ENCODE measurements around the gene GNAT1. TPM values are rescaled to one million over a fixed set of nuclear protein-coding genes. Genes with fewer than 3 reads are reported as not detected.
"Not testable (repeated sequence)": the region's sequence is repeated elsewhere in the genome, so short reads cannot be mapped to it uniquely, and the experiment has no call there.

Gene GNAT1
- total RNA-seq, 1 donor from 2014 or later, result not detected

DNA sequence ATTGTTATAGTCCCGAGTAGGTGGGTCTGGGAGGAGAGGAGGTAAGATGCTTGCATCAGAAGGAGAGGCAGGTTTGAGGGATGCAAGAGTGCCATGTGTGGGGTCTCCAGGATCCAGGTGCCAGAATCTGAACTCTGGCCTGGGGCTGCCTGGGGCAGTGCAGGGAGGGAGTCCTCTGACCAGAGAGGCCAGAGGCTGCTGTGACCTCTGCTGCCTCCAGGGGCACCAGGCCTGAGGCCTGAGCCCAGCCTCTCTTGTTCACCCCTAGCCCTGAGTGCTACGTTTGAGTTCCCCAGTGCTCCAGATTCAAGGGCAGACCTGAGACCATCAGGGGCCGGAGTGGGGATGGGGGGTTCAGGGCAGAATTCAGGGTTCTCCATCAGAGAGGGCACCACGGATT is 21.1 kb downstream of the GNAT1 start:
- intact Hi-C loops (cut with DNase I), result no loop called here
- DNase-seq (ENCODE audit: low spot score), result no peak

DNA sequence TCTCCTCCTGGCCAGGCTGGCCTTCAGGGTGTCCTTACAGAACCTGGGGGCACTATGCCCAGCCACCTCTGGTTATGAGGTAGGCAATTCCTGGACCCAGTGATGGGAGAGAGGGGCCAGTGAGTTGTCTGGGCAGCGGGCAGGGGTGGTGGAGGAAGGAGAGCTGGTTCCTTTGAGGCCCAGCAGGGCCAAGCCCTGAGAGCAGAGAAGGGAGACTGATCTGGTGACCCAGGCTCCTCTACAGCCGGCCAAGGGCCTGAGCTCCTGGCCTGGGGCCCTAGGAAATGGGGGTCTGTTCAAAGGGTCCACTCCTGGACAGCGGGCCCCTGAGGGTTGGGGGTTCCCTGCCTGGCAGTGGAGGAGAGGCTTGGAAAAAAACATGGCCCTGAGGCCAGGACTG is 21.6 kb downstream of the GNAT1 start:
- DNase-seq (ENCODE audit: low spot score), result no peak
- intact Hi-C loops (cut with DNase I), result no loop called here

DNA sequence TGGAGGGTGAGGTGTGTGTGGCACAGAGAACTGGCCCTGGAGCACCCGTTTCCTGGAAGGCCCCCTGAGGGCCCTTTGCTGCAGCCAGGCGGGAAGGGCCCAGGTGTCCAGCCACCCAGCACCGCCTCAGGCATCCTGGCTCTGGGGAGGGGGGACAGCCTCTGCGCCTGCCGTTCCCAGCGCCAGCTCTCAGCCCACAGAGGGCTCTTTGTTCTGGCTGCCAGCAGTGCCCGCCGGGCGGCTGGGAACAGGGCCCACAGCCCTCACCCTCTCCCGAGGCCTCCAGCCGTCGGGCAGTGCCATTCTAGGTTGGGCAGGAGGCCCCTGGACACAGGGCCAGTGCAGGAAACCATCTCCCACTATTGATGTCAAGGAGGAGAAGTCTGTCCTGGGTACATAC is 22.0 kb downstream of the GNAT1 start:
- intact Hi-C loops (cut with DNase I), result no loop called here
- no peak for DNase-seq (ENCODE audit: low spot score)

DNA sequence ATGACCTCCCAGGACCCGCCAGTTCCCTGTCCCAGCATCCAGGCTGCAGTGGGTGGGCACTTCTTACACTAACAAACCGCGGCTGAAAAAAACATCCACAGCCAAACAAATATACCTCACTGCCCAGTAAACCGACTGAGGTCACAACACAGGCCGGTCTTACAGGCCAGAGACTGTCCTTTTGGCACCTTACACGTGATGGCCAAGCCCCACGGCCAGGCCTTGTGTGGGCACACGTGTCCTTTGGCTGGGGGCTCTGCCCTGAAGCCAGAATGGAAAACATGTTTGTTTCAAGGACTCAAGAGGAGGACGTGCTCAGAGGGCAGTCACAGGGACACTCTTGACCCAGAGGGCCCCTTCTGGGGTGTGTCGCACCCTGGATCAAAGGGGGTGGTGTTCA is 23.4 kb downstream of the GNAT1 start:
- intact Hi-C loops (cut with DNase I), result no loop called here

DNA sequence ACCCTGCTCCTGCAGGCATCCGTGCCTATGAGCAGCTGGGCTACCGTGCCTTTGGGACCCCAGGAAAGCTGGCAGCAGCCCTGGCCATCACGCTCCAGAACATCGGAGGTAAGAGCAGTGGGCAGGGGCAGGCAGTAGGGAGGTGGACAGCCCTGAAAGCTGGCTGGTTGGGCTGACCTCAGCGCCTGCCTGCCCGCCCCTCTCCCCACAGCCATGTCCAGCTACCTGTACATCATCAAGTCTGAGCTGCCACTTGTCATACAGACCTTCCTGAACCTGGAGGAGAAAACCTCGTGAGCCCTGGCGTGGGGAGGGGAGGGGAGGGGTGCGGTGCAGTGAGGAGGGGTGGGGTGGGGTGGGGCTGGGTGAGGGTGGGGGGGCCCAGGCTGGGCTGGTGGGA is 24.1 kb downstream of the GNAT1 start:
- no peak for DNase-seq (ENCODE audit: low spot score)
- intact Hi-C loops (cut with DNase I), result no loop called here

More for the DNA sequence above, 23.4 kb downstream of the GNAT1 start:
- no peak for DNase-seq (ENCODE audit: low spot score)

DNA sequence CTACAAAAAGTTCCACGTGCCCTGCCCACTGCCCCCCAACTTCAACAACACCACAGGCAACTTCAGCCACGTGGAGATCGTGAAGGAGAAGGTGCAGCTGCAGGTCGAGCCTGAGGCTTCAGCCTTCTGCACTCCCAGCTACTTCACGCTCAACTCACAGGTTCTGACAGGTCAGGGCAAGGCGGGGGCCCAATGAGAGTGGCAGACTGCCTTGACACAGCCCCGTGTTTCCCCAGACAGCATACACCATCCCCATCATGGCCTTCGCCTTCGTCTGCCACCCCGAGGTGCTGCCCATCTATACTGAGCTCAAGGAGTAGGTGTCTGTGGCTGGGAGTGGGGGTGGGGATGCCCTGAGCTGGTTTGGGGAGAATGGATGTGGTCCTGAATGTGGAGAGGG is 26.3 kb downstream of the GNAT1 start:
- DNase-seq (ENCODE audit: low spot score), result no peak
- intact Hi-C loops (cut with DNase I), result no loop called here

DNA sequence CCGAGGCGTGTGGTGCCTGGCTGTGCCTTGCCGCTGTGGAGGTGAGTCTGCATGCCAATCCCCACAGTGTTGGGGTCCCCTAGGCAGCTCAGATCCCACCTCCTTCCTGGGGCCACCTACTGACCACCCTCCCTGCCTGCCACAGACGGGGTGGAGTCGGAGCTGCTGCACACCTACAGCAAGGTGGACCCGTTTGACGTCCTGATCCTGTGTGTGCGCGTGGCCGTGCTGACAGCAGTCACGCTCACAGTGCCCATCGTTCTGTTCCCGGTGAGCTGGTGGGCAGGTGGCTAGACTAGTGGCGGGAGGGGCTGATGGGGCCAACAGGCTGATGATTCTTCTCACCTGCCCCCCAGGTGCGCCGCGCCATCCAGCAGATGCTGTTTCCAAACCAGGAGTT is 27.0 kb downstream of the GNAT1 start:
- intact Hi-C loops (cut with DNase I), result no loop called here
- no peak for DNase-seq (ENCODE audit: low spot score)

DNA sequence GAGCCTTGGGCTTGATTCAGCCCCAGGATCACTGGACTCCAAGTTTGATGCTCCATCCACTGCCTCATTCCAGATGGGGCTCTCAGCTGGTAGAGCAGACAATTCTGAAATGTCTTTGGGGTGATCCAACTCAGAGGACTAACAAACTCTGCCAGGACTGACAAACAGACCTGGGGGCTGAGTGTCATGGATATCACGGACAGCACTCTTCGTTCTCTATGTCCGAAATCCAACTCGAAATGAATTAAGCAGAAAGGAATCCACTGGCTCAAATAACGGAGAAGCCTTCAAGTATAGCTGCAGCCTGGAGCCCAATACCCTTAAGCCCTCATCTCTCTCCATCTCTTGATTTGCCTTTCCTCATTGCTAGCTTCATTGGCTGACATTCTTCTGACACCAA is 27.9 kb downstream of the GNAT1 start:
- intact Hi-C loops (cut with DNase I), result no loop called here
- no peak for DNase-seq (ENCODE audit: low spot score)

DNA sequence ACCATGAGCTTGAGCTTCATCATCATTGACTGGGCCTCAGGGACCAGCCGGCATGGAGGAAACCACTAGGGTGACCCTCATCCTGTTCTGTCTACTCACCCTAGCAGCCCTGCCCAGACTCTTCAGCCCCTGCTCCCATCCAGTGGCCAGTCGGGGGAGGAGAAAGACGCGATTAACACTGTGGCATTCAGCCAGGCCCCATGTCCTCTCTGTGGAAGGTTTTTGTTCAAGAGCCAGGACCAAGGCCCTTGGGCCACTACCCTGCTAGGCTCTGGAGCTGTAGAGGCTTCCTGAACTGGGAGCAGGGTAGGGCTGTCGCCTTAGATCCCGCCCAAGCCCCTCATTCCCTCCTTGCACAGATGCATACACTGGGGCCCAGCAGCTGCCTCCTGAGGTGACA is 28.7 kb downstream of the GNAT1 start:
- intact Hi-C loops (cut with DNase I), result no loop called here
- DNase-seq (ENCODE audit: low spot score), result no peak

DNA sequence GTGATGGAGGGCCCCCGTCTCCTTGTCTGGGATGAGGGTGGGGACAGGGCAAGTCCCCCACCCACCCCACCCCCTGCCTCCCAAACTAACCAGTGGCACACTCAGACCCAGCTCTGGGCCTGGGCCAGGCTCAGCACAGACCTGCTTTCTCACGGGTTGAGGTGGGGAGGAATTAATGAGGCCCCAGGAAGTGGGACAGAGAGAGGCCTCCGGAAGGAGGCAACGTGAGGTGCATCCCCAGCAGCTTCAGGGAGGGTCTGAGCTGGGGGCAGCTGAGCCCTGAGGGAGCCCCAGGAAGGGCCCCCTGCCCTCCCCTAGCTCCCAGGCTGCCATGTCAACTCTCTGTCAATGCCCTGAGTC is 29.6 kb downstream of the GNAT1 start:
- intact Hi-C loops (cut with DNase I), result no loop called here
- DNase-seq (ENCODE audit: low spot score), result no peak

DNA sequence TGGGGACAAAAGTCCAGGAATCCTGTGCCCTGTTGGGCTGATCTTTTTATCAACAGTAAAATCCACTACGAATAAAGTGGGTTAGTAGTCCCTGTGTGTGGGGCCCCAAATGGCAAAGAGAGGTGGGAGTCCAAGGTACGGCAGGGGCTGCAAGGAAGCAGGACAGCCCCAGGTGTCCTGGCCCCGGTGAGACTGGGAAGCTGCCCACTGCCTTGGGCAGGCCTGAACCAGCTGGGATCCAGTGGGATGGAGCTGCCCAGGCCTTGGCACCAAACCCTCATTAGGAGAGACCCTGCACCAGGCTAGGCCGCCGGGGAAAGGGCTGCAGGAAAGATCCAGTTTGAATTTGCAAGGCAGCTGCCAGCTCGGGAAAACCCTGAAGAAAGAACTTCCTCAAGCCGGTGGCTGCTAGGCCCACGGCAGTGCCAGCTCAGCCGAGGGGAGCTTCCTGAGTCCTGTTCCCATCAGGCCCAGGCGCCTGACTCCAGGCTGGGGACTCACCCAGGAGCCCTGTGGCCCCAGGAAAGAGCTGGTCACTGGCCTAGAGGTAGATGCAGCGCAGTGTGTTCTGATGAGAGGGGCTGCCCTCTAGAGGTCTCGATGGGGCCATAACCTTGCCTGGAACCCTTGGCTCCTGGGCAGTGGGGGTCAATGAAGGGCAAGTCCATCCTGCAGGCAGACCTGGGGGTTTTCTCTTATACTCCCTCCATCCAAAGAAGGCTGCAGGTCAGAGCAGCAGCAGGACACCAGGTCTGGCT is 30.2 kb downstream of the GNAT1 start:
- intact Hi-C loops (cut with DNase I), result no loop called here
- no peak for DNase-seq (ENCODE audit: low spot score)

DNA sequence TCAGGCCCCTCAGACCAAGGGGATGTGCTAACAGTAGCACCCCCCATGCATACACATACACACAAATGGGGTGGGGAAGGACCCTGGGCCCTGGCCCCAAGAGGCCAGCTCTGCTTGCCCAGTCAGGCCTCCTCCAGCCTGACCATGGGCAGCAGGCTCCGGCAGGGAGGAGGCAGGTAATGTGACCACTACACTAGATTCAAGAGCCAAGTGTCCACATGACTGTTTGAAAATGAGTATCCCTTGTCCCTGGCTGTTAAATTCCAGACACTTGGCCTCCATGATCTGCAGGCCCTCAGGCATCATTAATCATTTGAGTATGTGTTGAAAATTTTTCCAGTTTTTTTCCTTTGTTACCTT is 30.7 kb downstream of the GNAT1 start:
- intact Hi-C loops (cut with DNase I), result no loop called here
- no peak for DNase-seq (ENCODE audit: low spot score)

DNA sequence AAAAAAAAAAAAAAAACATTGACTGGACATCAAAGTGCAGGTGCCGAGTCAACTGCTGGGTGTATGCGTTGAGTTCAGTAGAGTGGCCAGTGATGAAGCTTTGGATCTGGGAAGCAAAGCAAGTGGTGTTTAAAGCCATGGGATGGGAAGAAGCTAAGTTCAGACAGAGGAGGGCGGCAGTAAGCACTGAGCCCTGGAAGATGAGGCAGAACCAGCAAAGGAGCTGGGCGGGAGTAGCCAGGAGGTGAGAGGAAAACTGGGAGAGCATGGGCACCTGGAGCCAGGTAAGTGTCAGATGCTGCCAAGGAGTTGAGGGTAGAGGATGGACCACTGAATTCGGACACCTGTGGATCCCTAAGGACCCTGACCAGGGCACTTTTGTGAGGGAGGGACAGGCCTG is 33.2 kb downstream of the GNAT1 start:
- no peak for DNase-seq (ENCODE audit: low spot score)
- intact Hi-C loops (cut with DNase I), result loop anchor here (2.0 kb wide), 1 partner anchor 104 kb away; no protein-coding TSS in a partner anchor

DNA sequence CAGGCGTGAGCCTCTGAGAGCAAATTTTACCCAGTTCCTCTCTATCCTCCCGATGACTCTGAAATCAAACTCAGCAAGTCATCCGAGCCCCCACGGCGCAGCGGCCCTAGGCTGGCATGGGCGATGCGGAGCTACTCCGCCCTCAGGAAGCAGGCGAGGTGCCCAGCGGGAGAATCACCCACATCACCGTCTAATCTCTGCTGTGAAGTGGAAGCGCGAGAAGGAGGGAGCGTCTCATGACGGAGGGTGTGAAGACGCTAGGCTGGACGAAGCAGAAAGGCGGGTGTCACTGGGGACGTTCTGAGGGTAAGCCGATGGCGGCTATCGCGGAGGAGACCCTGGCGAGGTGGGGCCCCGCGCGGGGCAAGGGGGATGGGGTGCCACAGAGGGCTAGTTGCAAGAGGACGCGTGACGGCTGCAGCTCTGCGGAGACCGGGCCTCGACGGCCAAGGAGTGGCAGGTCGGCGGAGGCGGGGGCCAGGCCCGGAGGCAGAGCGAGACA is 35.5 kb downstream of the GNAT1 start:
- intact Hi-C loops (cut with DNase I), result loop anchor here (1.0 kb wide), 4 partner anchors 19 to 46 kb away; no protein-coding TSS in a partner anchor
- DNase-seq (ENCODE audit: low spot score), result no peak

DNA sequence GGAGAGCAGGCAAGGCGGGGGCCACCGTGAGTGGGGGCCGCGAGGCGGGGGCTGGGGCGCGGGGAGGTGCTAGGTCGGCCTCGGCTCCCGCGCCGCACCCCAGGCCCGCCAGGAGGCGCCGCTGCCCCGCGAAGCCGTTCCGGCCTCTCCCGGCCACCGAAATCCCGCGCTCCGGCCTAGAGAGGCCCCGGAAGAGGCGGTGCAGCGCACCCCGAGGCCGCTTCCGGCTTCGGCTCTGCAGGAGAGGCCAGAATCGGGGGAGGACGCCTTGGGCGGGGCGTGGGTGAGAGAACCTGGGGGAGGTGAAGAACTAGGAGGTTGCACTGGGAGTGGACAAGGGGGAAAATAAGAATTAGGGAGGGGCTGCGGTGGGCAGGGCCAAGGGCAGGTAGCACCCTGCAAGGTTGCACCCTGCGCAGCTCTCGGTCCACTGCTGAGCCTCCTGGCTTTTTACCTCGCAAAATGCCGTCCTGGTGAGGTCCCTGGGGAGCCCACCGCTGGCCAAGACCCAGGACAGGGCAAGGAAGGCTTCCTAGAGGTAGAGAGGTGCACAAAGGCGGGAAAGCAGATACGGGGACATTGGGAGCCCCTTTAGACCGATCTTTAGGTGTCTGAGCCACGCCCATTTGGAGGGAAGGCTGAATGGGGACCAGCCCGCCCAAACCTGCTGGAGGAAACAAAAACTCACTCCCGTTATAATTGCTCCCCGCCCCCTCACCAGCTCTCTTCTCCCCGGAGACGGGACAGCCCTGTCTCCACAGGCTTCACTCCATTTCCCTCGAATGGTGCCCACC is 36.2 kb downstream of the GNAT1 start:
- DNase-seq (ENCODE audit: low spot score), result peak; percentile 96
- intact Hi-C loops (cut with DNase I), result loop anchor here (1.0 kb wide), 4 partner anchors 19 to 46 kb away; no protein-coding TSS in a partner anchor

DNA sequence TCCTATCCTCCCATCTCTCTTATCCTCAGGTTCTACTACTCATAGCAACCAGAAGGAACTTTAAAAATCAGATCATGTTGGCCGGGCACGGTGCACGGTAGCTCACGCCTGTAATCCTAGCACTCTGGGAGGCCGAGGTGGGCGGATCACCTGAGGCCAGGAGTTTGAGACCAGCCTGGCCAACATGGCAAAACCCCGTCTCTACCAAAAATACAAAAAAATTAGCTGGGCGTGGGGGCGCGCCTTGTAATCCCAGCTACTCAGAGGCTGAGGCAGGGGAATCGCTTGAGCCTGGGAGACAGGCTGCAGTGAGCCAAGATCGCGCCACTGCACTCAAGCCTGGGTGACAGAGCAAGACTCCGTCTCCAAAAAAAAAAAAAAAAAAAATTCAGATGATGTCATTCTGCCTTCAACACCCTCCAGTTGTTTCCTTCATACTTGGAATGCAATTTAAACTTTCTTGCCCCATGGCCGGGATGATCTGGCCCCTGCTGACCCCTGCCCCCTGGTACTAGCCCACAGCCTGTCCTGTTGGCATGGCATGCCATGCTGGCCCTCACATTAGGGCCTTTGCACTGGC is 36.9 kb downstream of the GNAT1 start:
- DNase-seq (ENCODE audit: low spot score); intact Hi-C loops (cut with DNase I): not testable (repeated sequence)

DNA sequence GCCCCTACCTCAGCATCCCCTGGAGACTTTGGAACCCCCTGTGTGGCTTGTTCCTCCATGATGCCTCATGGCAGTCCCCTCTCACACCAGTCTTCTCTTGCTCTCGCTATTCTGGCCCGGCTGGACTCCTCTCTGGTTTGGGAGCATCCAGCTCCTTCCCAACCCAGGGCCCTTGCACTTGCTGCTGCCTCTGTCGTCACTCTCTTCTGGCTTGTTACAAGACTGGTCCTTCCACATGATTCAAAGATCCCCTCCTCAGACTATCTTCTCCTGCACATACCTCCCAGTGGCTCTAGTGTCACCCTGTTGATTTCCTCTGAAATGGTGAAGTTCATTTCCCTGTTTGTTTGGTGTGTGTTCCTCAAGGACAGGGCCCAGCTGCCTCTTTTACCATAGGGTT is 38.1 kb downstream of the GNAT1 start:
- DNase-seq (ENCODE audit: low spot score), result no peak
- intact Hi-C loops (cut with DNase I), result no loop called here

DNA sequence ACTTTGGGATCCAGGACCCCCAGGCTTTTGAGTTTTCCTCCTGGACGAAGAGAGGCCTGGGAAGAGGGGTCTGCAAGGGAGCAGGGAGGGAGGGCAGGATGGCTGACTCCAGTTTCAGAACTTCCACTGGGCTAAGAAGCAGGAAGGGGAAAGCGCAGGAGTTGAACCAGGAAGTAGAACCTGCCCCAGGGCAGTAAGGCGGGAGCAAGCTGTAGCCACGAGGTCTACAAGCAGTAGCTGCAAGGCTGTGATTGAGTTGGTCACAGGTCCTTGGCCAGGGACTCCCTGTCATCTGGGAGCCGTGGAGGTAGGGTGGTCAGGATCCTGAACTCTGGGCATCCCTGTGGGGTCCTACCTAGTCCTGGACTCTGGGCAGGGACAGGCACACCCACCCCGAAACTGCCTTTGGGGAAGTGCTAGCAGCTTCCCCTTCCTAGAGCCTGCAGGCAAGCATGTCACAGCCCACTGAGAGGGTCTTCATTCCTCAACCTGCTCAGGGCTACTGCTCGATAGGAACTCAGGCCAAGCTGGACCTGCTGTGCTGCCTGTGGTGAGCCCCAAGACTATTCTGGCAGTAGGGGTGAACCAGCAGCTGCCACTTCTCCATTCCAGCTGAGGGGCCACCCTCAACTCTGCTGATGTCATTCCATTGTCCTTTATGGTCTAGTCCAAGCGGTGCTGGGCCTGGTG is 38.8 kb downstream of the GNAT1 start:
- DNase-seq (ENCODE audit: low spot score), result no peak
- intact Hi-C loops (cut with DNase I), result no loop called here

DNA sequence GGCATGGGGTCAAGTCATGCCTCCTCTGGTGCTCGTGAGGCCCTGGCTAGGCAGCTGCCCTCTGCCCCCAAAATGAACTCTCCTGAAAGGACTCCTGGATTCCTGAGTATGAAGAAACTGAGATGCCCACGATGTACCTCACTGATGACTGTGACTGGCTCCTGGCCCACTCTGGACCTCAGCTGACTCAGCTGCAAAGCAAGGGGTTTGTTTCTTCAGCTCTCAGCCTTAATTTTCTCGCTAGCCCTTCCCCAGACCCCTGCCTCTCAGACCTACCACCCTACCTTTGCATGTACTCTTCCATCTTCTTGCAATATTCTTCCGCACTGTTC is 39.4 kb downstream of the GNAT1 start:
- intact Hi-C loops (cut with DNase I), result no loop called here

DNA sequence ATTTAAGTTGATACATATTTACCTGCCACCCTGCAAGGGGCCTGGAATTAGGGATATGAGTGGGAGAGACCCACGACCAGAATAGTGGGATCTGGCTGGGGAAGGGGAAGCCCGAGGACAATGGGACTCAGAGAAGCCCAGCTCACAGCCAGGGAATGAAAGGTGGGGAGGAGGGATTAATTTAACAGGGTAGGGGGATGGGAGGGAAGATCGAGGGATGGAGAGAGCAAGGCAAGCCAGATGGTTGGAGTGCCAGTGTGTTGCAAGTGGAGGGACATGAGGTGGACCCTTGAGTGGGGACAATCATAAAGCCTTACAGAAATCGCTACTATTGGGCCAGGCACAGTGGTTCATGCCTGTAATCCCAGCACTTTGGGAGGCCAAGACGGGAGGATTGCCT is 40.2 kb downstream of the GNAT1 start:
- DNase-seq (ENCODE audit: low spot score), result no peak
- intact Hi-C loops (cut with DNase I), result no loop called here

More for the DNA sequence above, 39.4 kb downstream of the GNAT1 start:
- DNase-seq (ENCODE audit: low spot score), result no peak

All from cardiac septum (tissue), 1 donor.